ENCODE data around the gene ABCD1. TPM values are rescaled to one million over a fixed set of nuclear protein-coding genes. Genes with fewer than 3 reads are reported as not detected.
A peak's percentile ranks its signal among the peaks of the same experiment; 100 is the strongest.
"Not testable (repeated sequence)": the region's sequence is repeated elsewhere in the genome, so short reads cannot be mapped to it uniquely, and the experiment has no call there.

ABCD1 gene
- total RNA-seq, 1 experiment from 2014 or later: 1.5 TPM

GRCh38 chrX:153707406-153707805, 17.2 kb upstream of the ABCD1 start:
- no peak for DNase-seq (ENCODE audit: low read depth)

GRCh38 chrX:153708415-153708814, 16.2 kb upstream of the ABCD1 start:
- DNase-seq (ENCODE audit: low read depth): peak; percentile 91

- no peak for DNase-seq (ENCODE audit: low read depth)
These were observed 14.7 kb upstream of the ABCD1 start for GRCh38 chrX:153709726-153710674.

GRCh38 chrX:153714256-153714655, 10.4 kb upstream of the ABCD1 start:
- DNase-seq (ENCODE audit: low read depth): no peak

GRCh38 chrX:153717445-153717844, 7.2 kb upstream of the ABCD1 start:
- DNase-seq (ENCODE audit: low read depth): no peak

- no peak for DNase-seq (ENCODE audit: low read depth)
These were observed 5.4 kb upstream of the ABCD1 start for GRCh38 chrX:153719238-153719637.

GRCh38 chrX:153719701-153720100, 5.0 kb upstream of the ABCD1 start:
- no peak for DNase-seq (ENCODE audit: low read depth)

- peak; percentile 24 for DNase-seq (ENCODE audit: low read depth)
These were observed 1.8 kb upstream of the ABCD1 start for GRCh38 chrX:153722704-153723350.

GRCh38 chrX:153723351-153724251, 1.1 kb upstream of the ABCD1 start:
- DNase-seq (ENCODE audit: low read depth): peak; percentile 50

GRCh38 chrX:153725039-153725831, 579 bp downstream of the ABCD1 start:
- no peak for DNase-seq (ENCODE audit: low read depth)

- DNase-seq (ENCODE audit: low read depth): no peak
These were observed 1.2 kb downstream of the ABCD1 start for GRCh38 chrX:153725832-153726285.

GRCh38 chrX:153726286-153727122, 1.8 kb downstream of the ABCD1 start:
- DNase-seq (ENCODE audit: low read depth): no peak

- no peak for DNase-seq (ENCODE audit: low read depth)
These were observed 2.7 kb downstream of the ABCD1 start for GRCh38 chrX:153727123-153727931.

GRCh38 chrX:153728095-153728494, 3.4 kb downstream of the ABCD1 start:
- DNase-seq (ENCODE audit: low read depth): no peak

- no peak for DNase-seq (ENCODE audit: low read depth)
These were observed 4.4 kb downstream of the ABCD1 start for GRCh38 chrX:153728951-153729631.

- DNase-seq (ENCODE audit: low read depth): not testable (repeated sequence)
These were observed 5.5 kb downstream of the ABCD1 start for GRCh38 chrX:153730115-153730514.

- no peak for DNase-seq (ENCODE audit: low read depth)
These were observed 6.6 kb downstream of the ABCD1 start for GRCh38 chrX:153731117-153731844.

GRCh38 chrX:153731845-153732215, 7.2 kb downstream of the ABCD1 start:
- DNase-seq (ENCODE audit: low read depth): no peak

Measured in HT1080 (cell line).